D341Med (cell line): ENCODE data around the gene DPYD.
A peak's percentile ranks its signal among the peaks of the same experiment; 100 is the strongest.

Source experiments
- DNase-seq: peaks from one replicate; pipeline ENCODE4 v3.0.0; 2012; ENCODE audit warnings: low spot score

The DPYD gene

DNA sequence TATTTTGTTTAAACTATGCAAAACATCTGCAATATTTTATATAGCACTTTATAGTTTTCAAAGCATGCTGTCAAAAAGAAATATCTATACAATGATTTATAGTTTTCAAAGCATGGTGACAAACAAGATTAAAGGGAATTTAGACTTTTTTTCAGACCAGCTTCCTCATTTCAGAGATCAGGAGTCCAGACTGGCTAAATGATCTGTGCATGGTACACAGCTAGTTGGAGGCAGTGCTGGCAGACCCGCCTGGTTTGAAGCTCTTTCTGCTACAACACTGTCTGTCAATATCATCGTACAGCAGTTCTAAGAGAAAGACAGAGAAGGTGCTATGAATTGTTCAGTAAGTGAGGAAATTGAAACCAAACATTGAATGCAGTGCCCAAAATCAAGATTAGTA lies 720.2 kb downstream of the DPYD start:
- no peak for DNase-seq

DNA sequence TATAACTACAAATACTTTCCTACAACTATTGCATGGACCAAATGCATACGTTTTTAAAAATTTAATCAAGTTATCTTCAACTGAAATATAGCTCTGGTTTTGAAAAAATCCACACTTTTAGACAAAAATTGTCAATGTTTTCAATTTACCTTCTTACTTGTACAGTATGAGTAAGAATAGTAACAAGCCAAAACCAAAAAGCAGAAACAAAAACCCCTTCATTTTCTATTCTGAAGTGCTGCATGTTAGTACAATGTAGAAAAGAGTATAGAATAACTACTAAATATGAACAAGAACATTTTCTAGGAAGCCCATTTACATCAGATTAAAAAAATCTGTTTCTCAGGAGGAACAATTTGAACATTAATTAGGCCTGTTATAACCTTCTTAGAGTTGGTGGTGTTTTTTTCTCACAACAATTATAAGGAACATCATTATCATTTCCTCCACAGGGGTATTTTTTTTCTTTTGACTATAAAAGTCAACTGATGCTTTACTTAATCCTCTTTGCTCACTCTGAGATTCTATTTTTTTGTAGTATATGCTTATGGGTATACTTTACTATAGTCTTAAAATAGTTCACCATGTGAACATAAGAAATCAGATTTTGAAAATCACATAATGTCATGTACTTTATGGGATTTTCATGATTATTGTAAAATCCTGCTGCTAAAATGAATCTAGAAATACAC lies 723.9 kb downstream of the DPYD start:
- no peak for DNase-seq

DNA sequence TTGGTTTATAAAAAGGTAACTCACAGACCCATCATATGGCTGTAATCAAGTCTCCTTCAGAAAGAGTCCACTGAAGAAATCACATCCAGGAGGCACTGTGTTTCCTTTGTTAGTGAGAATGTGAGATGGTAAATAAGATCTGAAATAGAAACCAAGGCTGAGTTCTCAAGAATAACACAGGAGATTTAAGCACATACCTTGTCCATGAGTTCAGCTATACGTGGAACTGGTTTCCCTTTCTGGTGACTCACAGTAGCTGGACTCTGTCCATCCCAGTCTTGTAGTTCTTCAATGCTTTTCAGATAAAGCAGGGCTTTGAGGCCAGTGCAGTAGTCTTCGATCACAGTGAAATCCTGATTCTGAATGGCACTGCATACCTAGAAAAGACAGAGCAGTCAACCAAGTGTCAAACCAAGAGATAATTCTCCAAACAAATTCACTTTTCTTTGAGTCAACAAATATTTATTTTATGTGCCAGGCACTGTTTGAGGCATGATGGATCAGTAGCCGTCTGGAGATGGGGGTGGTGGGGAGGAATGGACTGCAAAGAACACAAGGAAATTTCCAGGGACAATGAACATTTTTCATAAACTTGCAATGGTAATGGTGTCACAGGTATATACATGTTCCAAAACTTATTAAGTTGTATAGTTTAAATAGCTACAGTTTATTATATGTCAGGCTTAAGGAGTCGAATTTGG lies 727.8 kb downstream of the DPYD start:
- DNase-seq, result no peak

DNA sequence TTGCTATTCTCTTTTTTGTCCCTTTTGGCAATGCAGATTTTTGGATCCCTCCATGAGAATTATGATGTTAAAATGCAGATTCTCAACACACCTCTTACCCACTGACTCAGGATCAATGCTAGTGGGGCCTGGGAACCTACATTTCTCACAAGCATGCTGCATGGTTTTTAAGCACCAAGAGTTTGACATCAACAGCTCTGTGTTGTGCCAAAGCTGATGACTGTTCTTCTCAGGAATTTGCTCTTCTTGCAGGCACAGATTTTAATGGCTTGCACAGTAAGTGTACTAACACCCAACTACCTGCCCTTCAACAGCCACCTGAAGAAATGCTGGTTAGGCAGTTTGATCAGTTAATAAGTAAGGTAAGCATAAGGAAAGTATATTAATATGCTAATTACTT lies 730.5 kb downstream of the DPYD start:
- DNase-seq, result no peak

DNA sequence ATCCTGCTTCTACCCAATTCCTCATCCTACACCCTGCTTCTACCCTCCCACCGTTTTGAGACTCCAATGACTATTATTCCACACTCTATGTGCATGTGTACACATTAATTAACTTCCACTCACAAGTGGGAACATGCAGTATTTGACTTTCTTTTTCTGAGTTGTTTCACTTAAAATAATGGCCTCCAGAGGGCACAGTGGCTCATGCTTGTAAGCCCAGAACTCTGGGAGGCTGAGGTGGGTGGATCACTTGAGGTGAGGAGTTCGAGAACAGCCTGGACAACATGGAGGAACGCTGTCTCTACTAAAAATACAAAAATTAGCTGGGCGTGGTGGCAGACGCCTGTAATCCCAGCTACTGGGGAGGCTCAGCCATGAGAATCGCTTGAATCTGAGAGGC lies 734.5 kb downstream of the DPYD start:
- DNase-seq, result no peak

DNA sequence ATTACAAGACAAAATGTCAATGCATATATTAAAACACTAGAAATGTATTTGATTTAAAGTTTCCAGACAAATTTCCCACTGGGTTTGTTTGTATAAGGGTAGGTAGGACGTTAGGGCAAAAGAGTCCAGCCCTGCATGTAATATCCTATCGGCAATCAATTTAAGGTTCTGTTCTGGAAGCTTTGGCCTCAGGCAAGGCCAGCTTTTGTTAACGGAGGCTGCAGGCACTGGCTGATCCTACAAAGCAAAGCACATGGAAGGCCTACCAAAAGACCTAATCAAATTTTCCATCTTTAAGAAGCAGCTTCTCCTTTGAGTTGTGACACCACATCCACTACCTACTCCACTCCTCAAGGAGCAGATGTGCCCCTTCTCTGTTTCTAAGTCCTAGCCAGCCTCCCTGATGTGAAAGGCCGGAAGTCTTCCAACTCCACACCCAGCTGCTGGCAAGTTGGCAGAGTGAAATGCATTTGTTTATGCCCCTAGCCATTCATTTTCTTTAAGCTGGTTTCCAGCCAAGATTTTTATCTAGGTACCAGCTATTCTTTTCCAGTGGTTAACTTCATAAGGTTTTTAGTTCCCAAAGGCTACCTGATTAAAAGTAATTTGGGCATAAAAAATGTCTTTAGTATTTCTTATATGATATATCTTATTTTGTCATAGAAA lies 746.7 kb downstream of the DPYD start:
- DNase-seq, result no peak

DNA sequence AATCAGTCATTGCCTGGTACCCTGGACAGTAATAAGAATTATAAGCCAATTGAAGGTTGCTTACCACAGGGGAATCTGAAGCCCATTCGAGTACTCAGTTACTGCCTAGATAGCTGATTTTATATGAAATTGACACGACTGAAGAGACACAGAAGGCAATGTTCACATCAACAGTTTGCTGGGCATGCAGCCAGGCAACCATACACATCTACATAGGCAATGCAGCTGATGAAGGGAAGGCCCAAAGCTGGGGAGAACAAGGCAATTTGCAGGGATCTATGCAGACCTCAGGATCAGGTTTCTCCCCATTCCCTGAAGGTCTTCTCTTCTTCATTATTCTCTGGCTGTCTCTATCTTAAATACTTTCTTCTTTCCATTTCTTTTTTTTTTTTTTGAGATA lies 750.5 kb downstream of the DPYD start:
- DNase-seq, result no peak

DNA sequence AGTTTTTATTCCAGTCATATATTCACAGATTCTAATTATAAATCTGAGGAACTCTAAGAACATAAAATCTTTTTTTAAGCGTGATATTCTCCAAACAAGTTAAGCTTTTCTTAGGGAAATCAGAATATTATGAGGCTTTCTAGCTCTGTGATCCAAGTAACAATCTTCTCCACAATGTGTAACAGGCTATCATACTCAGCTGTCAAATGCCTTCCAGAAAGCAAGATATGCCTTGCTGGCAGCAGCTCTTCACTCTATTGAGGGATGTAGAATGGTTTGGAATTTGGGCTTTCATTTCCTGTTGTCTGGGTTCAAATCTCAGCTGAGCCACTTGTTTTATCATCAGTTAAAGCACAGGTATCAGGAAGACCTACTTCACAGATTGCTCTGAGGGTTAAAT lies 752.8 kb downstream of the DPYD start:
- no peak for DNase-seq

DNA sequence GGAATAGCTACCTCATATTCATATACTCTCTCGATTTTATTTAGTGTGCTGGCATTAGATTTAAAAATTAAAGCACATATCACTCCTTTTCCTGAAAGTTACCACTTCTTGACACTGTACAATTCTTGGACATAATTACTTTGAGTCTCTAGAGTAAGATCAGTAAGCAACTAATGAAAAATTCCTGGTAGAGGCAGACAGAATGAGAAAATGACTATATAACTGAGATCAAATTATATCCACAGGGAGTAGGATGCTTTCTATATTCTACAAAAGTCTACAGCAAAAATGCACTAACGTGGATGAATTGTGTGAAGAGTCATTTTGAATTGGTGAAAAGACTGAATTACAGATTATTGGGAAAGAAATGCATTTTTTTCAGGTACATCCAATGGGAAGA lies 753.6 kb downstream of the DPYD start:
- no peak for DNase-seq

DNA sequence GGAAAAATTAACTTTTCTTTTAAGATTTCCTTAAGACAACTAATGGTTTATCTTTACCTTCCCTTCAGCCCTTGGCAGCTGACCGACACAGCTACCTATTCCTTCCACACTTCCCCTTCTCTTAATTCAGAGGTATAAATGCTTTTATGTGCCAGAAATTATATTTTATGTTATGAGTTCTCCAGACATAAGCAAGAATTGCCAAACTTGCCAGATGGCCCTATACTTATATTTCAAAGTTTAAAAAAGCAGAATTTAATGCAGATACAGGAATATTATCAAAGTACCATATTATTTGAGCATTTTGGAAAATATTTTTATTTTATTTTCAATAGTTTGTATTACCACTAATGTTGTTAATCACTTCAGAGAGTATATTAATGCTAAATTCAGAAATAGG lies 754.2 kb downstream of the DPYD start:
- DNase-seq, result no peak

DNA sequence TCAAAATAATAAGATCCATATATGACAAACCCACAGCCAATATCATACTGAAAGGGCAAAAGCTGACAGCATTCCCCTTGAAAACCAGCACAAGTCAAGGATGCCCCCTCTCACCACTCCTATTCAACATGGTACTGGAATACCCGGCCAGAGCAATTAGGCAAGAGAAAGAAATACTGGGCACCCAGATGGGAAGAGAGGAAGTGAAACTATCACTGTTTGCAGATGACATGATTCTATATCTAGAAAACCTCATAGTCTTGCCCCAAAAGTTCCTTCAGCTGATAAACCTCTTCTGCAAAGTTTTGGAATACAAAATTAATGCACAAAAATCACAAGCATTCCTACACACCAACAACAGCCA lies 756.6 kb downstream of the DPYD start:
- no peak for DNase-seq

DNA sequence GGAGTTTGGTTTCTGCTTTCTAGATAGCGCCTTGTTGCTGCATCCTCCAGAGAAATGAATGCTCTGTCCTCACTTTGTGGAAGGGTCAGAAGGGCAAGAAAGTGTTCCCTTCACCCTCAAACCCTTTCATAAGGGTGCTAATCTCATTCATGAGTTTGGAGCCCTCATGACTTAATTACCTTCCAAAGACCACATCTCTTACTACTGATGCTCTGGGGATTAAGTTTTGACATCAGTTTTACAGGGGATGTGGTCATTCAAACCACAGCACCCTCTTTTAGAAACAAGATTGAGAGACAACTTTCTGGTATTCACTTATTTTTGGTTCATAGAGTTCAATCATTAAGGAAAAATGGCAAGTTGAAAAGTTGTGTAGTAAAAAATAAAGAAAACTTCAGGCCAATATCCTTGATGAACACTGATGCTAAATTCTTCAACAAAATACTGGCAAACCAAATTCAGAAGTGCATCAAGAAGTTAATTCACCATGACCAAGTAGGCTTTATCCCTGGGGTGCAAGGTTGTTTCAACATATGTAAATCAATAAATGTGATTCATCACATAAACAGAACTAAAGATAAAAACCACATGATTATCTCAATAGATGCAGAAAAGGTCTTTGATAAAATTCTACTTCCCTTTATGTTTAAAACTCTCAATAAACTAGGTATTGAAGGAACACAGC lies 757.1 kb downstream of the DPYD start:
- DNase-seq, result no peak

DNA sequence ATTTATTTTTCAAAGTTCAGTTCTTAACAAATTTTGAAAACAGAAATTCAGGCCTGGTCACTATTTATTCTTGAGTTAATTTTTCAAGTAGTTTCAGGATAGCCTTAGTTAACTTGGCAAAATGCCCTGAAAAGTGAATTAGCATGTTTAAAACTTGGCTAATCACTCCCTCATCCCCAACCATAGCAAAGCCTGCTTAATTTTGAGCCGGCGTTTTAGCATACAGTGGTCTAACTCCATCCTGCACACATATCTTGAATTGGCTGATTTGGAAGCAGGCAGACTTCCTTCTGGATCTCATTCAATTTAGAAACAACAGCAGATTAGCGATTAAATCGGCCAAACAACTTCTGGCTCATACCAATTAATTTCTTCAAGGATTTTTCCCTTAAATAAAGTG lies 760.0 kb downstream of the DPYD start:
- DNase-seq, result peak; percentile 46

DNA sequence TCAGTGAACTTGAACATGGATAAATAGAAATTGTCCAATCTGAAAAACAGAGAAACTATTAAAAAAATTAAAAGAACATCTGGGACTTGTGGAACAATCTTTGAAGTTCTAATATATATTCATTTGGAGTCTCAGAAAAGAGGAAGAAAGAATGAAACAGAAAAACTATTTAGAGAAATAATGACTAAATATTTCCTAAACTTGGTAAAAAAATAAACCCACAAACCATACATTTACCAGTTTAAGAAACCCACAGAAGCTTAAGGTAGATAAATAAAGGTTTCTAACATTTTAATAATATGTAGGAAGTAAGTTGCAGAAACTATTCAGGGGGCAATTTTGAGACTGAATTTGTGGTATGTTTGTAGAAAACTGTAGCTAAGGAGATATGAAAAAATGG lies 761.5 kb downstream of the DPYD start:
- no peak for DNase-seq

DNA sequence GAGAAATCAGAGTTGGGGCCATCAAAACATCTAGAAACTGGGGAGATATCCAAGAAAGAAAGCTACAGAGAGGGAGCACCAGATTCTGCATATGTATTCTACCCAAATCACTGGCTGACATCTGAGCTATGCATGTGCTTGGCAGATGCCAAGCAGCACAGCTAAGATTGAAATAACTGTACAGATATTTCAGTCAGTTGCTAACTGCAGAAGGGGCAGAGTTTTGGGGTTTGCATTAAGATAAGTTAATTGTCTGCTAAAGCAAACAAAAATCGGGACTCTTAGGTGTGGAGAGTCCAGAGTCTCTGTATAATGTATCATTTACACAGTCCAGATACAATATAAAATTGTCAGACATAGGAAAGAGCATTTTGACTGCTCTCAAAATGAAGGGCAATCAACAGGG lies 762.1 kb downstream of the DPYD start:
- no peak for DNase-seq

DNA sequence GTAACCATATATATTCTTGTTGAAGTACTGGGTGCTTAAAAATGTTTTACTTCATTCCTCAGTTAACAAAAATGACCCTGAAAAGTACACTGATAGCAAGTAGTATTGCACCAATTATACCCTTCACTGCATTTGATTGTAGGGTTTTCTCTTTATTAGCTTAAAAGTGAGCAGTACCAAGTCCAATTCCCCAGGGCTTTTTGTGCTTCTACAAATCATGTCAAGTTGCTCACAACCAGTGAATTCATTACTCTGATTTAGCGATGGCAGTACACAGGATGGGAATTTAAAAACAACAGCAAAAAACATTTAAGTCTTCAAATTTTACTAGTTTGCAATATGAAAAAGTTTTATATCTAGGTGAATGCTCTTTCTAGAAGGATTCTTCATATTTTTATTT lies 762.8 kb downstream of the DPYD start:
- DNase-seq, result no peak

DNA sequence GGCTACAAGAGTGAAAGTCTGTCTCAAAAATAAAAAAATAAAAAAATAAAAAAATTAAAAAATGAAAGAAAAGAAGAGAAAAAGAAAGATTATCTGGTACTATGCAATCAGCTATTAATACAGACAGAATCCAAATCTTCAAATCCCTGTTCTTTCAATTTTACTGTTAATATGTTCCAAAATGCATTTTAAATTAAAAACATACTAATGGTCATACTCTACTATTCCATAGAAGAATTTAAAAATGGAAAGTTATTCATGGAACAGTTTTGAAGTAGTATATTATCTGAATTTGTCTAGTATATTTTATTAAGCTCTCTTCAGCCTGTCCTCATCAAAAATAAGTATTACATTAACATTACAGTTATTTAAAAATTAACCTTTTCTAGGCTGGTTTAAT lies 769.2 kb downstream of the DPYD start:
- no peak for DNase-seq

DNA sequence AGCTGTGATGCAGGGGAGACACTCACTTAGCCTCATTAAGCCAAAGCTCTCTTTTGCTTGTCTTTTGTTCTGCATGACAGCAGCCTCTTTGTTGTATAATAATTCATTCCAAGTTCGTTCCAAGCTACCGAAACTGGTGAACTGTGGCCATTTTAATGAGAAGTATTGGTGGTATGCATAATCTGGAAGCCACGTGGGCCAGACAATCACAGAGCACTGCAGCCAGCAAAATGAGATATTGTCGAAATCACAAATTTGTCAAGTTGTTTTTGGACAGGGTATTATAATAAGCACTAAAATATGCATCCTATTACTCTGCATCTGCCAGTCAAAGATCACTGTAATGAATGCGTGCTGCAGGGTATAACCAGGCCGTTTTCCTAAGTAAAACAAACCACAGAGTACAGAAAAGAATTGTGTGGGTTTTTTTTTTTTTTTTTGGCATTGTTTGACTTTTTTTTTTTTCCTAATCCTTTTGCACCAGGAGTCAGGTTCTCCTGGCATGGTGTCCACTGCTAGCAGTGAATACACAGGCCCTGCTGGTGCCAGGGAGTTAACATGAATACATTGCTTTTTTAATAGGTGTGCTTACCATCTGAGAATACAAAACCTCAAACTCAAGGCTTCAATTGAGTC lies 775.4 kb downstream of the DPYD start:
- no peak for DNase-seq

DNA sequence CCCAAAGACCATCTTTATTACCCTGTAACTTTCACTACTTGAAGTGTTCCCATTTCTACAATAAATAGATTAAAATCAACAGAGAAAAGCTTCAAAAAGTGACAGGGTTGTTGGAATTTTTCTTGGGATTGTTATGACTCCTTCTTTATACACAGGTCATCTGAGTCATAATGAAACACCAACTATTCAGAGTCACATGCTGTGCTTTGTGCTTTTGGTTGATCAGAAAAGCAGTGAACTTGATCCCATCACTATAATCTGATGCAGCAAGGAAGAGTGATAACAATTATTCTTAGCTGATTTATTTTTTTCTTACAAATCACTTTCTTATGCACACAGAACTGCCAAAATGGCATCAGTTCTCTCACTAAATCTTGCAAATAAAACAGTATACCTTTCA lies 776.3 kb downstream of the DPYD start:
- DNase-seq, result no peak

DNA sequence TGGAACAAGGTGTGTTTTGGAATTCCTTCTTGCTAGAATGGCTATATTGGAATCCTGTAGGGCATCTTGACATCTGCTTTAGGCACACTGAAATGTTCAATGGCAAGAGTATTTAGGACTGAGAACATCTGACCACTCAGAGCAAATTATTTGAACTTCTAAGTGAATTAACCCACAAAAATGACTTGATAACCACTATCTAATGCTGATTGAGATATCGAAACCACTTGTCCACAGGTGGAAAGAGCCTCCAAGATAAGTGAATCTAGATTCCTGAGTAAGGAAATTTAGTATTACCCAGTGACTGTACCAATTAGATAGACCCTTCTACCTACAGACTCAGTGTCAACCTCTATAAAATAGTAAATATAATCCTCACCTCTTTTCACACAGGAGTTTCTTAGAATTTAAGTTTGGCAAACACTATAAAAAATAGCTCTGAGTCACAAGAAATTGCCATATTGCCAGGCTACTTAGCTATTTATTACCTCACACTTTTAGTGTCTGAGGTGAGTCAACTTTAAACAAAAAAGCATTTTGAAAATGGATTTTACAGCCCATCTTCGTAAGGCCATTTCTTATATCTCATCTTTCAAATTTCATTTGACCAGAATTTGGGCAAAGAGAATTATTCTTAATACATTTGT lies 777.5 kb downstream of the DPYD start:
- DNase-seq, result no peak

DNA sequence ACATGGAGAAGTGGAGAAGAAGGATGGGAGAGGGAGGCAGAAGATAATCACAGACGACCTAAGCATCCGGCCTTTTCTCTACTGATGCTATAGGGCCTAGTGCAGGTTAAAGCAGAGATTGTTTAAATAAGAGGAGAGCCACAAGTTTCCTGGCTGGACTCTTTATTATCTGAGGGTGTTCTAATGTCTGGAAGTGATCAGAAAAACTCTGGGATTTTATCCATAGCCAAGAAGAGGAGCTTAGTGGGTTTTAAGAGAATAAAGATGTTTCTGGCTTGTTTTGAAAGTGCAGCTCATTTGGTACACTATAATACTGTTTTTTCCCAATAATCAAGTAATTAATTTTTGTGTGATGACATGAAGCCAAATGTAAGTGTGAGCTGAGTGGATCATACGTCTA lies 780.2 kb downstream of the DPYD start:
- DNase-seq, result no peak

DNA sequence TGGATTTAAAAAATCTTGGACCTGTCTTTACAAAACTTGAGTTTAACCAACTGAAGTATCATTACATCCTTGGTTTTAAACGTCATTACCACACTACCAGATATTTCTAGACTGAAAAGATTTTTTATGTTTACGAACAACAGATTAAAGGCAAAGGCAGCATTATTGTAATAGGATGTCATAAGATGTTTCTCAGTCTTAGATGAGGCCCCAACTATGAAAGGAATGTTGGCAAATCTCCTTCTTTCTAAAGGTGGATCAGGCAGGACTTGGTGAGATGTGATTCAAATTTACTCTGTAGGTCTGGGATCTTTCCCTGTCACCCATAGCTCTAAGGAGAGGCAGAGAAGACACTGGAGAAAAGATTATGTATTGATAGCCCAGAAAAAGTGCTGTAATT lies 781.3 kb downstream of the DPYD start:
- DNase-seq, result no peak
